ENCODE data around the gene DLGAP1.

Gene DLGAP1

DNA sequence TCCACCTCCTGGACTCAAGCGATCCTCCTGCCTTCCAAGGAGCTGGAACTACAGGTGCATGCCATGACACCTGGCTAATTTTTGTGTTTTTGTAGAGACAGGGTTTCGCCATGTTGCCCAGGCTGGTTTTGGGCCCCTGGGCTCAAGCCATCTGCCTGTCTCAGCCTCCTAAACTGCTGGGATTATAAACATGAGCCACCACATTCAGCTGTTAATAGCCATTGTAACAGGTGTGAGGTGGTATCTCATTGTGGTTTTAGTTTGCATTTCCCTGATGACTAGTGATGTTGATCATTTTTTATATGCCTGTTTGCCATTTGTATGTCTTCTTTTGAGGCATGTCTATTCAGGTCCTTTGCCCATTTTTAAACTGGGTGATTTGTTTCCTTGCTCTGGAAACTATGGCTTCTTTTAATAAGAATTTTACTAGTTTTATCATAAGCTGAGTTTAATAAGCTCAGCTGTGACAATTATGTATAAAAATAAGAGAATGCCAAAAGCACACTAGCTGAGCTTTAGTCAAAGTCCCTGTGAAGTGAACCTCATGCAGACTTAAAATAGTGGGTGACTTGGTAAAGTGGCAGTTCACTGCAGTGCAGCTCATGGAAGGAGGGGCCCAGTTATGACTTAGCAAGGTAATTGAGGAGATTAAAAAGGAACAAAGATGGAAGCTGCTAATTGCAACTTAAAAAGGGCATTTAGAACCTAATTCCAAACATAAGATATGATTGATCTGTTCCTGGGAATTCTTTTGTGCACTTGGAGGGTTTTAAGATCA is 540.1 kb downstream of the DLGAP1 start:
- Histone ChIP-seq H3K4me1 (ENCODE audit: control insufficient read depth, insufficient read depth, low read length) (no peaks in the 10 kb centered on the region), H3K9me3 (ENCODE audit: control insufficient read depth, low read length) (no peaks in the 10 kb centered on the region), H3K4me3 (ENCODE audit: insufficient read depth, low read depth, low read length) (no peak overlapping the region), H3K36me3 (ENCODE audit: control insufficient read depth, insufficient read depth, low read length) (no peaks in the 10 kb centered on the region), H3K27me3 (ENCODE audit: control insufficient read depth, insufficient read depth, low read length, poor library complexity, severe bottlenecking) (no peaks in the 10 kb centered on the region), H3K27ac (ENCODE audit: insufficient read depth, low read depth, low read length, poor library complexity, severe bottlenecking) (no peak overlapping the region)
- WGBS, 2 experiments, result 87 to 93% methylated on average over 2 of the region's 2 CpGs

- H3K27me3 ChIP-seq (ENCODE audit: control insufficient read depth, insufficient read depth, low read length, poor library complexity, severe bottlenecking), result no peaks in the 10 kb centered on the region
- no peak overlapping the region for H3K4me3 ChIP-seq (ENCODE audit: insufficient read depth, low read depth, low read length)
- WGBS, 2 experiments, result 93 to 95% methylated on average over 2 to 3 of the region's 3 CpGs
- no peak overlapping the region for H3K27ac ChIP-seq (ENCODE audit: insufficient read depth, low read depth, low read length, poor library complexity, severe bottlenecking)
- no peaks in the 10 kb centered on the region for H3K4me1 ChIP-seq (ENCODE audit: control insufficient read depth, insufficient read depth, low read length)
- H3K36me3 ChIP-seq (ENCODE audit: control insufficient read depth, insufficient read depth, low read length), result no peaks in the 10 kb centered on the region
- no peaks in the 10 kb centered on the region for H3K9me3 ChIP-seq (ENCODE audit: control insufficient read depth, low read length)
These were observed 541.0 kb downstream of the DLGAP1 start for GRCh38 chr18:3914109-3914508.

GRCh38 chr18:3912705-3913104 is 542.4 kb downstream of the DLGAP1 start:
- Histone ChIP-seq H3K36me3 (ENCODE audit: control insufficient read depth, insufficient read depth, low read length) (no peaks in the 10 kb centered on the region), H3K27ac (ENCODE audit: insufficient read depth, low read depth, low read length, poor library complexity, severe bottlenecking) (no peak overlapping the region), H3K9me3 (ENCODE audit: control insufficient read depth, low read length) (no peaks in the 10 kb centered on the region), H3K27me3 (ENCODE audit: control insufficient read depth, insufficient read depth, low read length, poor library complexity, severe bottlenecking) (no peaks in the 10 kb centered on the region), H3K4me1 (ENCODE audit: control insufficient read depth, insufficient read depth, low read length) (no peaks in the 10 kb centered on the region), H3K4me3 (ENCODE audit: insufficient read depth, low read depth, low read length) (no peak overlapping the region)
- WGBS, 2 experiments, result 96 to 100% methylated on average over 1 of the region's 1 CpG

DNA sequence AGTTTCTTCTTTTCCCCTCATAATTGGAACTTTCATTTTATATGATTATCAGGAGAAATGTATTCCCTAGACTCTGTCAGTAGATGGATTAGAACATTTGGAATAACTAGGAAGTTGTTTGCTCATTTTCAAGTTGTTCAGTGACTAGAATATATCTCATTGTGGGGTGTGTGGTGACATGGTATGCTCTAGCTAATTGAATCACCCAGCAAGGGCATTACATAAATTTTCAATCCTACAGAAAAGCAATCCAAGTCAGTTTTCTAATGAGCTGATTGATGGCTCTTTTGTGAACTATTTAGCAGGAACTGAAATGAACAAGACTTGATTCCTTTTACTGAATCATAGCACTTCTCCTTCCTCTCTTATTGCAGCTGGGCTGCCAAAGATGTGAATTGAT is 543.7 kb downstream of the DLGAP1 start:
- Histone ChIP-seq H3K27ac (ENCODE audit: insufficient read depth, low read depth, low read length, poor library complexity, severe bottlenecking) (no peak overlapping the region), H3K27me3 (ENCODE audit: control insufficient read depth, insufficient read depth, low read length, poor library complexity, severe bottlenecking) (no peaks in the 10 kb centered on the region), H3K4me3 (ENCODE audit: insufficient read depth, low read depth, low read length) (no peak overlapping the region), H3K36me3 (ENCODE audit: control insufficient read depth, insufficient read depth, low read length) (no peaks in the 10 kb centered on the region), H3K9me3 (ENCODE audit: control insufficient read depth, low read length) (no peaks in the 10 kb centered on the region), H3K4me1 (ENCODE audit: control insufficient read depth, insufficient read depth, low read length) (no peaks in the 10 kb centered on the region)

- Histone ChIP-seq H3K27ac (ENCODE audit: insufficient read depth, low read depth, low read length, poor library complexity, severe bottlenecking) (no peak overlapping the region), H3K4me1 (ENCODE audit: control insufficient read depth, insufficient read depth, low read length) (no peaks in the 10 kb centered on the region), H3K36me3 (ENCODE audit: control insufficient read depth, insufficient read depth, low read length) (no peaks in the 10 kb centered on the region), H3K9me3 (ENCODE audit: control insufficient read depth, low read length) (no peaks in the 10 kb centered on the region), H3K27me3 (ENCODE audit: control insufficient read depth, insufficient read depth, low read length, poor library complexity, severe bottlenecking) (no peaks in the 10 kb centered on the region), H3K4me3 (ENCODE audit: insufficient read depth, low read depth, low read length) (no peak overlapping the region)
- 98 to 100% methylated on average over 4 of the region's 4 CpGs for WGBS, 2 experiments
These were observed 544.6 kb downstream of the DLGAP1 start for GRCh38 chr18:3910512-3910911.

- H3K4me3 ChIP-seq (ENCODE audit: insufficient read depth, low read depth, low read length), result no peak overlapping the region
- H3K36me3 ChIP-seq (ENCODE audit: control insufficient read depth, insufficient read depth, low read length), result no peaks in the 10 kb centered on the region
- no peaks in the 10 kb centered on the region for H3K9me3 ChIP-seq (ENCODE audit: control insufficient read depth, low read length)
- H3K27ac ChIP-seq (ENCODE audit: insufficient read depth, low read depth, low read length, poor library complexity, severe bottlenecking), result no peak overlapping the region
- no peaks in the 10 kb centered on the region for H3K27me3 ChIP-seq (ENCODE audit: control insufficient read depth, insufficient read depth, low read length, poor library complexity, severe bottlenecking)
- no peaks in the 10 kb centered on the region for H3K4me1 ChIP-seq (ENCODE audit: control insufficient read depth, insufficient read depth, low read length)
These were observed 547.2 kb downstream of the DLGAP1 start for GRCh38 chr18:3907955-3908354.

GRCh38 chr18:3906116-3906750 is 548.9 kb downstream of the DLGAP1 start:
- Histone ChIP-seq H3K4me3 (ENCODE audit: insufficient read depth, low read depth, low read length) (no peak overlapping the region), H3K4me1 (ENCODE audit: control insufficient read depth, insufficient read depth, low read length) (no peaks in the 10 kb centered on the region), H3K27me3 (ENCODE audit: control insufficient read depth, insufficient read depth, low read length, poor library complexity, severe bottlenecking) (no peaks in the 10 kb centered on the region), H3K36me3 (ENCODE audit: control insufficient read depth, insufficient read depth, low read length) (no peaks in the 10 kb centered on the region), H3K9me3 (ENCODE audit: control insufficient read depth, low read length) (no peaks in the 10 kb centered on the region), H3K27ac (ENCODE audit: insufficient read depth, low read depth, low read length, poor library complexity, severe bottlenecking) (no peak overlapping the region)
- WGBS, 2 experiments, result 76 to 77% methylated on average over 2 to 3 of the region's 3 CpGs

- Histone ChIP-seq H3K27me3 (ENCODE audit: control insufficient read depth, insufficient read depth, low read length, poor library complexity, severe bottlenecking) (no peaks in the 10 kb centered on the region), H3K4me1 (ENCODE audit: control insufficient read depth, insufficient read depth, low read length) (no peaks in the 10 kb centered on the region), H3K4me3 (ENCODE audit: insufficient read depth, low read depth, low read length) (no peak overlapping the region), H3K36me3 (ENCODE audit: control insufficient read depth, insufficient read depth, low read length) (no peaks in the 10 kb centered on the region), H3K9me3 (ENCODE audit: control insufficient read depth, low read length) (no peaks in the 10 kb centered on the region), H3K27ac (ENCODE audit: insufficient read depth, low read depth, low read length, poor library complexity, severe bottlenecking) (no peak overlapping the region)
- WGBS, 2 experiments, result 91 to 97% methylated on average over 2 of the region's 2 CpGs
These were observed 551.8 kb downstream of the DLGAP1 start for GRCh38 chr18:3903337-3903736.

GRCh38 chr18:3902676-3903075 is 552.4 kb downstream of the DLGAP1 start:
- H3K27me3 ChIP-seq (ENCODE audit: control insufficient read depth, insufficient read depth, low read length, poor library complexity, severe bottlenecking), result no peaks in the 10 kb centered on the region
- WGBS, 2 experiments, result 82 to 85% methylated on average over 2 of the region's 2 CpGs
- H3K36me3 ChIP-seq (ENCODE audit: control insufficient read depth, insufficient read depth, low read length), result no peaks in the 10 kb centered on the region
- H3K4me1 ChIP-seq (ENCODE audit: control insufficient read depth, insufficient read depth, low read length), result no peaks in the 10 kb centered on the region
- no peaks in the 10 kb centered on the region for H3K9me3 ChIP-seq (ENCODE audit: control insufficient read depth, low read length)
- H3K27ac ChIP-seq (ENCODE audit: insufficient read depth, low read depth, low read length, poor library complexity, severe bottlenecking), result no peak overlapping the region
- no peak overlapping the region for H3K4me3 ChIP-seq (ENCODE audit: insufficient read depth, low read depth, low read length)

GRCh38 chr18:3901811-3902210 is 553.3 kb downstream of the DLGAP1 start:
- no peaks in the 10 kb centered on the region for H3K36me3 ChIP-seq (ENCODE audit: control insufficient read depth, insufficient read depth, low read length)
- no peaks in the 10 kb centered on the region for H3K4me1 ChIP-seq (ENCODE audit: control insufficient read depth, insufficient read depth, low read length)
- no peaks in the 10 kb centered on the region for H3K27me3 ChIP-seq (ENCODE audit: control insufficient read depth, insufficient read depth, low read length, poor library complexity, severe bottlenecking)
- H3K27ac ChIP-seq (ENCODE audit: insufficient read depth, low read depth, low read length, poor library complexity, severe bottlenecking), result no peak overlapping the region
- WGBS, 2 experiments, result 84 to 85% methylated on average over 2 of the region's 2 CpGs
- H3K9me3 ChIP-seq (ENCODE audit: control insufficient read depth, low read length), result no peaks in the 10 kb centered on the region
- H3K4me3 ChIP-seq (ENCODE audit: insufficient read depth, low read depth, low read length), result no peak overlapping the region
